SK-N-MC (cell line): ENCODE data around the gene SRP14.

ENCODE experiments used
- EZH2 ChIP-seq: fragments of 200-600 bp; sonication (generic); IDR thresholded peaks from one replicate; pipeline ENCODE4 v1.6.1; 2017; ENCODE audit warnings: antibody characterized with exemption
- FOXP2 ChIP-seq: optimal IDR thresholded peaks from 2 replicates; pipeline ENCODE3; 2011; ENCODE audit warnings: mild to moderate bottlenecking, moderate library complexity; ENCODE audit not compliant: insufficient read depth; ENCODE audit errors: extremely low read length, control extremely low read depth

- TF ChIP-seq FOXP2 (no peak), EZH2 (no peak)
These were observed 24.6 kb upstream of the SRP14 start for GRCh38 chr15:40063563-40064011.
